ENCODE data around the gene NBEAL2.

DNA sequence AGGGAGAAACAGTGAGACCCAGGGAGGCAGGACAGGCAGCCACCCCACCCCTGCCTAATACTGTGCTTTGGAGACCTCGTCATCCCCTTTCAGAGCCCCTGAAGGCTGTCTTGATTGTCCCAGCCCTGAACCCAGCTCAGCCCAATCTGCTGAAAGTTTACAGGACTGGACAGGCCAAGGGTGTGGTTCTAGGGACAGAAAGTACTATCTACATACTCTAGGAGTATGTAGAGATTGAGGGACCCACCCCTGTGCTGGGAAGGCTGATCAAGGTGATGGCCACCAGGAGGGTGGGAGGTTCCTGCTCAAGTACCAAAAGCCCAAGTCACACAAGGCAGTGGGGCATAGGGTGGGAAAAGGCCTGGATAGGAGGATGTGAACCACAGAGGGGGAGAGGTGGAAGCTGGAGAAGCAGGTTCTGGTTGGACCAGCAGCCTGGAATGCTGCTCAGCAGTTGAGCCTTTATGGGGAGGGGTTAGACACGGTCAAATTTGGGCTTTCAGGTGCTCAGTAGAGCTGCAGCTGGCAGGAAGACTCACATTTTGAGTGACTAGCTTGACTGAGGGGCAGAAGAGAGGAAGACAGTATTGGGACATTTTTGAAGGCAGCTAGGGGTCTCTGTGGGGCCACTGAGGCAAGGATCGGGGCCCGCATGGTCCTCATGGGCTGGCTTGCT is 6.7 kb downstream of the NBEAL2 start:
- TF ChIP-seq ARNT (IDR thresholded peaks at IDR 0.05) (no peak), CTBP1 (IDR thresholded peaks at IDR 0.05; ENCODE audit: borderline replicate concordance) (no peak), FOXA1 (IDR thresholded peaks at IDR 0.05) (no peak), BHLHE40 (IDR thresholded peaks at IDR 0.05; ENCODE audit: borderline replicate concordance) (no peak), SP1 (IDR thresholded peaks at IDR 0.05) (no peak), SUZ12 (IDR thresholded peaks at IDR 0.05) (no peak), HDGF (IDR thresholded peaks at IDR 0.05; ENCODE audit: borderline replicate concordance) (no peak)

All from HEK293T (cell line).